Activated CD4-positive, CD25-positive, alpha-beta regulatory T cell (primary cell): ENCODE data around the gene CMTM7.
"Not testable (repeated sequence)": the region's sequence is repeated elsewhere in the genome, so short reads cannot be mapped to it uniquely, and the experiment has no call there.

Experiments used
- DNase-seq, 4 experiments: peaks; one replicate each; lab custom pipeline; 2025; lab: John Stamatoyannopoulos, UW

Gene CMTM7

GRCh38 chr3:32459450-32459849 is 67.8 kb downstream of the CMTM7 start:
- DNase-seq, result no peak

- peak in 3 of 4 experiments; percentile 14 to 63 (median 61) for DNase-seq
Observed at GRCh38 chr3:32460031-32460749, 68.5 kb downstream of the CMTM7 start.

GRCh38 chr3:32460817-32461496 is 69.3 kb downstream of the CMTM7 start:
- not testable (repeated sequence) for DNase-seq

- DNase-seq, result not testable (repeated sequence)
Observed at GRCh38 chr3:32462191-32462986, 70.7 kb downstream of the CMTM7 start.

- DNase-seq, result not testable (repeated sequence)
Observed at GRCh38 chr3:32463415-32463814, 71.8 kb downstream of the CMTM7 start.

GRCh38 chr3:32464726-32465125 is 73.1 kb downstream of the CMTM7 start:
- not testable (repeated sequence) for DNase-seq

- DNase-seq, result not testable (repeated sequence)
Observed at GRCh38 chr3:32466808-32467207, 75.2 kb downstream of the CMTM7 start.

GRCh38 chr3:32467333-32468070 is 75.8 kb downstream of the CMTM7 start:
- DNase-seq, result peak; percentile 21 to 64 (median 51)

GRCh38 chr3:32469151-32469874 is 77.7 kb downstream of the CMTM7 start:
- no peak for DNase-seq

- DNase-seq, result no peak
Observed at GRCh38 chr3:32470362-32470761, 78.7 kb downstream of the CMTM7 start.

GRCh38 chr3:32471246-32471645 is 79.6 kb downstream of the CMTM7 start:
- DNase-seq, result no peak

- not testable (repeated sequence) for DNase-seq
Observed at GRCh38 chr3:32472151-32472550, 80.5 kb downstream of the CMTM7 start.

- DNase-seq, result no peak
Observed at GRCh38 chr3:32474201-32474600, 82.5 kb downstream of the CMTM7 start.

GRCh38 chr3:32480604-32481003 is 89.0 kb downstream of the CMTM7 start:
- no peak for DNase-seq

GRCh38 chr3:32481791-32482631 is 90.4 kb downstream of the CMTM7 start:
- no peak for DNase-seq

GRCh38 chr3:32482693-32483092 is 91.0 kb downstream of the CMTM7 start:
- DNase-seq, result no peak

GRCh38 chr3:32483772-32484171 is 92.1 kb downstream of the CMTM7 start:
- DNase-seq, result no peak

GRCh38 chr3:32484436-32484835 is 92.8 kb downstream of the CMTM7 start:
- DNase-seq, result no peak

GRCh38 chr3:32487781-32488473 is 96.3 kb downstream of the CMTM7 start:
- DNase-seq, result no peak
